Mucosa of stomach (tissue), 1 donor: ENCODE results near the gene SLC30A3.

Source experiments
- H3K27me3 ChIP-seq: one replicate; pipeline ENCODE4 v1.7.0; 2013; ENCODE audit warnings: mild to moderate bottlenecking, low read length; ENCODE audit not compliant: control insufficient read depth, insufficient read depth
- H3K36me3 ChIP-seq: one replicate; pipeline ENCODE4 v1.7.0; 2013; ENCODE audit warnings: low read length; ENCODE audit not compliant: control insufficient read depth, insufficient read depth
- H3K4me1 ChIP-seq: one replicate; pipeline ENCODE4 v1.7.0; 2013; ENCODE audit warnings: mild to moderate bottlenecking, low read length; ENCODE audit not compliant: control insufficient read depth, insufficient read depth
- H3K4me3 ChIP-seq: one replicate; pipeline ENCODE4 v1.7.0; 2013; ENCODE audit warnings: low read length
- H3K9ac ChIP-seq: one replicate; pipeline ENCODE4 v1.7.0; 2013; ENCODE audit warnings: mild to moderate bottlenecking, low read length, moderate library complexity
- H3K9me3 ChIP-seq: one replicate; pipeline ENCODE4 v1.7.0; 2013; ENCODE audit warnings: mild to moderate bottlenecking, low read length, moderate library complexity; ENCODE audit not compliant: control insufficient read depth
- donor health status: Pancreatic carcinoma.

The SLC30A3 gene

DNA sequence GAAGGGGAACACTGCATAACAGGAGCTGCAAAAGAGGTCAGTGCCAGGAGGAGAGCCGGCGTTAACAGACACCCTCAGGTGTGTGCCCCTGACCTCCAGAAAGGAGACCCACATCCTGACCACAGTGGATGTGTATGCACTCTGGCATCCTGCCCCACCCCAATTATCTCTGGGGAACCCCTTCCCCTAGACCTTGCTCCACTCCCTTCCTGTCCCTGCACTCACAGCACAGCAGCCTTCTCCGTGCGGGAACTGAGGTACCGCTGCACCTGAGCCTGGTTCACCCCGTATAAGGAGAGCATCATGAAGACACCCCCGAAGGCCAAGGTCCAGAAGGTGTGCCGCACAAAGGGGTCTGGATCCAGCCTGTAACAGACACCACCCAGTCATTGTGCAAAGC lies 58.3 kb downstream of the SLC30A3 start:
- Histone ChIP-seq H3K4me1 (peaks cover 5% of the 10 kb centered on the region), H3K9ac (no peak overlapping the region), H3K4me3 (no peak overlapping the region), H3K9me3 (no peaks in the 10 kb centered on the region), H3K27me3 (no peaks in the 10 kb centered on the region), H3K36me3 (no peaks in the 10 kb centered on the region)

DNA sequence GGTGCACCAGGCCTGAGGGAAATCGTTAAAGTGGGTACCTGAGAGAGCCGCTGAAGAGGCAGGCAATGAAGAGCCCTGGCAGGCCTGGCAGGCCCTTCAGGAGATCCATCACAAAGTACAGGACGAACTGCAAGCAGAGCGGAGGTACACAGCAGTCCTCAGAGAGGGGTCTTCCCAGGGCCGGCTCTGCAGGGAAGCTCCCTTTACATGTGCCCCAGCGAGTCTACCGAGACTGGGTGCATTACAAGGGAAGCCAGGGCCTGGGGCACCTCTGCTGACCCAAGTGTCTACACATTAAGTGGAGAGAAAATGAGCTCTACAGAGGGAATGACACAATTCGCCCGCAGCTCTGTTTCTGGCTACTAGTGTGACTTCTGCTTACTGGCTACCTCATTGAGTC lies 59.1 kb downstream of the SLC30A3 start:
- H3K4me3 ChIP-seq: no peak overlapping the region
- H3K4me1 ChIP-seq: peaks cover 5% of the 10 kb centered on the region
- H3K27me3 ChIP-seq: no peaks in the 10 kb centered on the region
- H3K9me3 ChIP-seq: no peaks in the 10 kb centered on the region
- no peaks in the 10 kb centered on the region for H3K36me3 ChIP-seq
- no peak overlapping the region for H3K9ac ChIP-seq
